Thyroid gland (tissue), 4 donors: ENCODE measurements around the gene CD300C.

Source experiments
- CTCF ChIP-seq, 6 experiments: fragments of 200-600 bp in 3 of 6; fragments of 450-650 bp in 3 of 6; sonication (generic) in 3 of 6; IDR thresholded peaks; one replicate each; pipeline ENCODE4 v1.5.1; 2016 to 2019; ENCODE audit warnings: antibody characterized with exemption in 6 of 6, mild to moderate bottlenecking in 2 of 6, inconsistent platforms in 1 of 6, moderate library complexity in 1 of 6
- POLR2A ChIP-seq, 2 donors: fragments of 450-650 bp; IDR thresholded peaks; one replicate each; pipeline ENCODE4 v1.6.1; 2017; ENCODE audit warnings: antibody characterized with exemption in 2 of 2, mild to moderate bottlenecking in 2 of 2, moderate library complexity in 1 of 2

- TF ChIP-seq POLR2A (IDR thresholded peaks at IDR 0.05) (no peak), CTCF (IDR thresholded peaks at IDR 0.05) (no peak)
These were observed 22.6 kb downstream of the CD300C start for GRCh38 chr17:74523308-74523707.
